Stimulated activated CD8-positive, alpha-beta memory T cell treated with anti-CD3 and anti-CD28 coated beads, Interleukin-4, amount 100 ng/mL, for 48 hours (primary cell): ENCODE measurements around the gene COBL.

Experiments used
- DNase-seq: peaks from one replicate; pipeline ENCODE4 v3.0.0-alpha.2; 2020

Gene COBL

GRCh38 chr7:51316666-51317581 lies at the start of gene COBL:
TSS of gene COBL (minus strand) at chr7:51316809. CDS start at chr7:51316633, 176 bp downstream.
- no peak for DNase-seq

DNA sequence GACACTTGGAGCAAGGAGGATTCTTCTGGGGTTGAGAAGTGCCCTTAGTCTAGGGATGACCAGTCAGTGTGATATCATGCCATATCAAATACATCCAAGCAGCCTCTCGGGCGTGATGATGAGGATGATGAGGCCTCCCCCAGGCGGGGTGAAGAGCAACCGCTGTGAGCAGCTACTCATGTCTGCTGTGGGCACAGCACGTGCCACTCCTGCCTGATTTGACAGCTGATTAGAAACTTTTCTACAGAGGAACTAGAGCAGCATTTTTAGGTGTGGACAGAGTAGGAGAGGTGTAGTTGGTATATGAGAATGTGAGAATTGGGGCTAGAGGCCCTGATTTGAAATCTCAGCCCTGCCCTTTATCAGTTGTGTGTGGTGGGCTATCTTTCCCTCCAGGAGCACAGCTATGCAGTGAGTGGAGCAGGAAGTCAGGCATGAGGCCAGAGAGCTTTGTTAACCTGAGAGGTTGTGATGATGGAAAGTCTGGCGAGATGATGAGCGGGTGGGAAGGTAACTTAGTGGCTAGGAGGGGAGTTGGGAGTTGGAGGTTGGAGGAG lies 49.6 kb upstream of the COBL start:
- DNase-seq, result no peak

DNA sequence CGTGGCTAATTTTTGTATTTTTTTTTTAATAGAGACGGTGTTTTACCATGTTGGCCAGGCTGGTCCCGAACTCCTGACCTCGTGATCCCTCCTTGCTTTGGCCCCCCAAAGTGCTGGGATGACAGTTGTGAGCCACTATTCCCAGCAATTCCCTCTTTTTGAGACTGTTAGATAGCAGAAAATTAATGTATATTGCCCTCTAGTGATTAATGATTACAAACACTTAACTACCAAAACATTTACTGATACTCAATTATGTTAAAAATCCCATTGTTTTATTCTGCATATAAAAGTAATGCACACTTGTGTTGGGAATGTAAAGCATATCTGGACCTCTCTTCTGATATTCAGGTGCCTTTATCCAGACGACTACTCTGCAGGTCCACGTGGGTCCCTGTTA lies 41.2 kb upstream of the COBL start:
- no peak for DNase-seq

- DNase-seq, result no peak
Observed at GRCh38 chr7:51356849-51357516, 40.4 kb upstream of the COBL start.

DNA sequence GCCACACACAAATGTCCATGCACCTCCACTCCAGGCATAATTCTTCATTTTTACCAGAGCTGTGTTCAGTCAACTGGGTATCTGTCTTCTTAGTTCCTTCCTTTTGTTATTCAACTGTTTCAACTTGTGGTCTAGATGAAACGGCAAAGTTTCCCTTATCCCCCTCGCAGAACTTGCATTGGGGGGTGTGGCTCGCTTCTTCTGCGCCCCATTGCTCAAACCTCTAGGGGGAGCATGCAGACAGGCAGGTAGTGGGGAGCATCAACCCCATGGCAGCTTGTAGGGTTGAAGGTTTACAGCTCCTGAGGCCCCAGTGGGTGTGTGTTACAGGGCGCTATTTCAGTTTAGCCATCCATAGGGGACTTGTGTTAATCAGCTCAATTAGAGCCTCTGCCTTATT lies 38.3 kb upstream of the COBL start:
- no peak for DNase-seq

- DNase-seq, result no peak
Observed at GRCh38 chr7:51354434-51354833, 37.8 kb upstream of the COBL start.

- DNase-seq, result no peak
Observed at GRCh38 chr7:51352174-51353100, 35.8 kb upstream of the COBL start.

DNA sequence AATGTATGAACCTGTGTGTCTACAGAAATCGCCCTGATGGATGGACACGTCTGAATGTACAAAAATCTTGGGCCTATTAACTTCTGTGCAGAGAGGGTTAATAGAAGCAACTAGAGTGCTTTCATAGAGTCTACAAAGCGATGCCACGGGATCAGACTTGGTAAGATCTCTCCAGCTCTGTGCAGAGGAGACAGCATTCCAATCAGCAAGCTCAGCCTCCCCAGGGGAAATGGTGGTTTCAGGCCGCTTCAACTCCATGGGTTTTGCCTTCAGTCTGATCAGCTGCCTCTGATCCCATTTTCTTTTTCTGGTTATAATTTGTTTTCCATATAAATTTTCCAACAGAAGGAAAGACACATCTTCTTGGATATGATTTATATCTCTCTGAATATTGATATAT lies 35.1 kb upstream of the COBL start:
- DNase-seq, result no peak

DNA sequence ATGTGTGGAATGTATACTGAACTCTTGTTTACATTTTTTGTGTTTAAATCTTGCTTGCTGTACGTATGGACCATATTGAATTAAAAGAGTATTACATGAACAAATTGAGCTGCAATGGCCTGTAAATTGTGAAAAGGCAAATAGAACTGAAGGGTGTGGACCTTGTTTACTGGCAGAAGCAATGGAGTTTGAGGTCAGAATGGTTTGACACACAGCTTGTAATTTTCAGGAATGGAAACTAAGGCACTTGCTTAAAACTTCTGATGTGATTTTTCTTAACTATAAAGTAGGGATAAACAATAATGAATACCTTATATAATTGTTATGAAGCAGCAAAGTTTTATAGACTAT lies 33.9 kb upstream of the COBL start:
- DNase-seq, result no peak

- no peak for DNase-seq
Observed at GRCh38 chr7:51349820-51350545, 33.4 kb upstream of the COBL start.

- DNase-seq, result no peak
Observed at GRCh38 chr7:51346126-51346525, 29.5 kb upstream of the COBL start.

DNA sequence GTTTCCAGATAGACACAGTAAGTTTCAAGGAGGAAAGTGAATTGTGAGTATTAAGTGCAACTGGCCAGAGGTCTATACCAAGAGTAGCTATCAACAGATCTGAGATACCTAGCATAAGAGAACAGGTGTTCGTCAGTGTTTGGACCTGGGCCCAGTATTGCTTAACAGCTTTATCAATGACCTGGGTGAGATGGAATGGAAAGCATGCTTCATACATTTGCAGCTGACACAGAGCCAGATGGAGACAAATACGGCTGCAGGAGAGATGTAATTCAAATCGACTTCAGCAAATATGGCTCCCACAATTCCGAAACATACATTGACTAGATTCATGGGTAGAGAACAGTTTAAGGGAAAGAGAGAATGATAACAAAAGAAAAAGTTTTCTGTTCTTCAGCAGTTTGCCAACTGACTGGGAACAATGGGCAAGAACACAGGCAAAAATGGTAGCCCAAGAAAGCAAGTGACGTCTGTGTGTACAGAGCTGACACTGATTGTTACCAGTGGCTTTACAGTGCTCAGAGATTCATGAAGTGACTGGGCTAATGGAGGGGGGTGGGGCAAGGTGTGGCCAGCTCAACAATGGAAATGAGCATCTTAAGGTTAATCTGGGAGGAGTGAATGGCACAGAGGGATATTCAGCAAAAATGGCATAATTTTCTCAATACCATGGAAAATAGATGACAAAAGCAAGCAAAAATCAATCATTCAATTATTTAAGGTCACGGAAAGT lies 28.0 kb upstream of the COBL start:
- no peak for DNase-seq

DNA sequence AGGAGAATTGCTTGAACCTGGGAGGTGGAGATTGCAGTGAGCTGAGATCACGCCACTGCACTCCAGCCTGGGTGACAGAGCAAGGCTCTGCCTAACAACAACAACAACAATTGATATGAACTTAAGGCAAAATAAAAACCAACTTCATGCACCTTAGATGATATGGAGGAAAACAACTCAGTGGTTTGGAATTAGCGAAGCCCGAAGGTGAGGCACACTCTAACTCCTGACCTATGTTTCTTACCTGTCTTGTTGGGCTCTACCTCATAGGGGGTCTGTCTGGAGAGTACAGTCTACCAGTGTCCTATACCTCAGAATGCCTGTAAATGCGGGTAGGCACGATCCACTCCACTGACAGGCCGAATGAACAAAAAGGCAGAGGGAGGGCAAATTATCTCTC lies 24.3 kb upstream of the COBL start:
- DNase-seq, result no peak

DNA sequence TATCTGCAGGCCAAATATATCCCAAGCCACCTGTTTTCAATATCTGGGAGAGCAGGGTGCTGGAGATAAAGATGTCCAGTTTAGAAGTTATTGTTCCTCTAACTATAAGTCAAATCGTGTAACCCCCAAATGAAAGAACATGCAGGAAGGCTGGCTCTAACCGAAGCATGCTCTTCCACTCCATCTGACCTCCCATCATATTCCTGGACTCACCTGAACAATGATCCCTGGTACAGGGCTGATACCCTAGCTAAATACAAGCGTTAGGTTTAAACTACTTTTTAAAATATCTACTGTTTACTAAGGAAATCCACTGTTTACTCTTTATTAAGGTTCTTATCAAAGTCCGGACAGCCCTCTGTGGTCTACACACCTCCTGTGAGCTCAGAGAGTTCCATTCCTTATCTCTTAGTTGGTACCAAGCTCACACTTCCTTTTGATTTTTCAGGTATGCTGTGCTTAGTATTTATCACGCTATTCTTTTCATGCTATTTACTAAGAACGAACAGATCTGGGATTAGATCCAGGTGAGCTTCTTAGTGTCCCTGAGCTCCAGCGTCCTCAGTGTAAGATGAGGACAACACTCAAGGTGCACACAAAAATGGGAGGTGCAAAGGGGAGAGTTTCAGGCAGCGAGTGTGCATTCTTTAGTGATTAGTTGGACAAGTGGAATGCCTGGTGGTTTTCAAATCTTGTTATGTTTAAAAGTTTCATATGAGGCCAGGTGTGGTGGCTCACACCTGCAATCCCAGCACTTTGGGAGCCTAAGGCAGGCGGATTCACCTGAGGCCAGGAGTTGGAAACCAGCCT lies 23.6 kb upstream of the COBL start:
- no peak for DNase-seq

DNA sequence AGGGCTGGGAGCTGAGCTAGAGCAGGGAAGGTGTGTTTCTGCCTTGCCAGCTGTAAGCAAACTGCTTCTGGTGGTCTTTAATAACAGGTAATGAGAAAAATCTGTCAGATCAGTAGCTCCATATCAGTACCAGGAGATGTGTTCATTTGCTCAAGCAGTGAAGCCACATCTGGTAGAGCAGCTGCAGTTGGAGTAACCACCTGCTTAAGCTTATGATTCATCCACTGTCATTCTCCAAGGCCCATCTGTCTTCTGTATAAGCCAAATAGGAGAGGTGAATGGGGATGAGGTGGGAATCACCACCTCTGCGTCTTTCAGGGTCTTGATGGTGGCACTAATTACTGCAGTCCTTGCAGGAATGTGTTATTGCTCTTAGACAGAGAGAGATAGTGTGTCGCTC lies 18.4 kb upstream of the COBL start:
- DNase-seq, result no peak

GRCh38 chr7:51329696-51330263 lies 13.2 kb upstream of the COBL start:
- DNase-seq, result no peak

DNA sequence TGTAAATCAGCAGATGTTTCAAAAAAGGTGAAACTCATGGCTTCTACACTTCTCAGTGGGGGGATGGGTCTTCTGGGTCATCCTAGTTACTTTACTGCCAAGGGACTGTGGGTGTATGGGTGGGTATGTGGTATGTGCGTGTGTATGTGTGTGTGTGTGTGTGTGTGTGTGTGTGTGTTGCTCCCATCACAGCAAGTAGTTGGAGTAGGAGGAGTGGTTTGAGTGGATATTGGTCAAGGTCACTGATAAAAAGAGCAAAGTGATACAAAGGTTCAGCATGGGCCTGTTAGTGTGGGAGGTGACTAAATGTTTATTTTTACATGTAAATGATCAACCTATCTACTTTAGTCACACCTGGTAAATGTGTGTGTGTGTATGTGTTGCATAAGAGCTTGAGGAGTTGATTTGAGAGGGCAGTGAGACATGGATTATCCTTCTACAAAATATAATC lies 11.8 kb upstream of the COBL start:
- no peak for DNase-seq

GRCh38 chr7:51327287-51327717 lies 10.7 kb upstream of the COBL start:
- no peak for DNase-seq

DNA sequence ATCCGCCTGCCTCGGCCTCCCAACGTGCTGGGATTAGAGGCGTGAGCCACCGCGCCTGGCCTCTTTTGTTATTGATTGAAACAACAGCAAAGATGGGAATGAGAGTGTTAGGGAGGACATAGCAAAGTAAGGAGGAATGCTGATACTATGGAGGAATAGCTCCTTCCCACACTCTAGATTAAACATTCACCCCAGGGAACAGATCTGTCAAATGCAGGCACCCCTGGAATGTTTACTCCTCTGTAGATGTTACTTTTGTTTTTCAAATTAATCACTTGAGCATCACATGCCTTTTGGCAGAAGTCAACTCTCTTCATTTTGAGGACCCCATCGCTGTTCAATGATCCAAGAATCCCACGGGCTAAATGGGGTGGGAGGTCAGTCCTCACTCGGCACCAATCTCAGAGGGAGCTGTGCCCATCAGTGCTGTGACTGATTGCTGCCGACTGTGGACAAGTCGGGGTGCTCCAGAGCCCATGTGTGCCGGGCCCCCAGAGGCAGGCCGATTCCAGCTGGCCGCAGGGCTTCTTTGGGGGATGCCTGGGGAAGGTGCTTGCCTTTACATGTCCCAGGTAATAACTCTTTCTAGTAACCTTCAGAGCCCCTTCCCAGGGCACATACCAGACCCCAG lies 10.2 kb upstream of the COBL start:
- DNase-seq, result no peak

DNA sequence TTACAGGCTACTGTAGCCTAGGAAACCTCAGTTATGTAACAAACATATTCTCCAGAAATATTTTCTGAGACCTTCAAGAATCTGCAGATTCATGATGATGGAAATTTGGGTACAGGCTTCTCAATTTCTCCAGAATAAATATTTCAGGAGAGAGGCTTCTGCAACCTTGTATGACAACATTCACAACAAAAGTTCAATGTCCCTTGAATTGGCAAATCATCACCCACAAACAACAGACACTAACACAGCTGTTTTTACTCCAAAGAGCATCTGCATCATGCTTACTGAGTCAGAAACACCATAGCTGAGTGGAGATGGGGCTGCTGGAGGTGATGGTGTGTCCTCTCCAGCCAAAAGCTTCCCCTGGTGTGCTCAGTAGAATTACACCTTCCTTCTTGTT lies 9.3 kb upstream of the COBL start:
- no peak for DNase-seq
